ENCODE results near the gene EHBP1.
"Not testable (repeated sequence)": the region's sequence is repeated elsewhere in the genome, so short reads cannot be mapped to it uniquely, and the experiment has no call there.

Gene EHBP1

GRCh38 chr2:62743506-62743905, 38.0 kb downstream of the EHBP1 start:
- H3K4me3 ChIP-seq (ENCODE audit: insufficient read depth, low read depth, low read length, poor library complexity, severe bottlenecking), result no peak overlapping the region
- no peaks in the 10 kb centered on the region for H3K9me3 ChIP-seq (ENCODE audit: control insufficient read depth, low read length)
- H3K27ac ChIP-seq (ENCODE audit: insufficient read depth, low read length, poor library complexity, severe bottlenecking), result no peak overlapping the region
- H3K36me3 ChIP-seq (ENCODE audit: control insufficient read depth, insufficient read depth, low read length), result no peaks in the 10 kb centered on the region
- H3K27me3 ChIP-seq (replicated peaks; ENCODE audit: control insufficient read depth, insufficient read depth, low read length, poor library complexity, severe bottlenecking), result no peaks in the 10 kb centered on the region
- DNase-seq, result no peak
- H3K4me1 ChIP-seq (ENCODE audit: control insufficient read depth, insufficient read depth, low read length, poor library complexity, severe bottlenecking), result no peaks in the 10 kb centered on the region

GRCh38 chr2:62744603-62745002, 39.1 kb downstream of the EHBP1 start:
- H3K4me3 ChIP-seq (ENCODE audit: insufficient read depth, low read depth, low read length, poor library complexity, severe bottlenecking), result no peak overlapping the region
- DNase-seq, result no peak
- H3K27me3 ChIP-seq (replicated peaks; ENCODE audit: control insufficient read depth, insufficient read depth, low read length, poor library complexity, severe bottlenecking), result no peaks in the 10 kb centered on the region
- no peaks in the 10 kb centered on the region for H3K4me1 ChIP-seq (ENCODE audit: control insufficient read depth, insufficient read depth, low read length, poor library complexity, severe bottlenecking)
- no peaks in the 10 kb centered on the region for H3K36me3 ChIP-seq (ENCODE audit: control insufficient read depth, insufficient read depth, low read length)
- H3K27ac ChIP-seq (ENCODE audit: insufficient read depth, low read length, poor library complexity, severe bottlenecking), result no peak overlapping the region
- no peaks in the 10 kb centered on the region for H3K9me3 ChIP-seq (ENCODE audit: control insufficient read depth, low read length)

DNA sequence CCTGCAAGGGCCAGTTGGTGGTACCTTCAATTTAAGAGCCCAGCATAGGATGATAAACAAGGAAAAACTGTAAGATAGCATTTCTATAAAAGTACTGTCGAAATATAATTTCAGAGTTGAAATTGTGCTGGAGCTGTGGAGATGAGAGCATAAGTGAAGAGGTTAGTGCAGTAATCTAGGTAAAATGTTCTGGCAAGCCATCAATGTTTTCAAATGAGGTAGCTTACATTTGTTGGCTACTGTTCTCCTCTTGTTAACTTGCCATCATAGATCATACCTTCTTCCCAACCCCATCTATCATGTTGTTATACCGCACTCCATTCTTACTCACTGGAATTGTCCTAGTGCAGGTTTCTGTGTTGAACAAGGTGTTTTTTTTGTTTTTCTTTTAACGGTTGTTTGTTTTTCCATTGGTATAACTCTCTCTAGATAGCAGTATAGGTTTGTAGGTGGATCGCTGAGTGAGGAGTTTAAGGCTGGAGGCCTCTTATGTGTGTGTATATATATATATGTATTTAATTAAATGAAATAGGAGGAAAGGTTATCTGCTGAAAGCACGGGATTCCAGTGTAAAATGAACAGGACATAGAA, 40.5 kb downstream of the EHBP1 start:
- H3K9me3 ChIP-seq (ENCODE audit: control insufficient read depth, low read length), result no peaks in the 10 kb centered on the region
- no peak overlapping the region for H3K4me3 ChIP-seq (ENCODE audit: insufficient read depth, low read depth, low read length, poor library complexity, severe bottlenecking)
- no peaks in the 10 kb centered on the region for H3K27me3 ChIP-seq (replicated peaks; ENCODE audit: control insufficient read depth, insufficient read depth, low read length, poor library complexity, severe bottlenecking)
- no peak overlapping the region for H3K27ac ChIP-seq (ENCODE audit: insufficient read depth, low read length, poor library complexity, severe bottlenecking)
- H3K4me1 ChIP-seq (ENCODE audit: control insufficient read depth, insufficient read depth, low read length, poor library complexity, severe bottlenecking), result no peaks in the 10 kb centered on the region
- H3K36me3 ChIP-seq (ENCODE audit: control insufficient read depth, insufficient read depth, low read length), result no peaks in the 10 kb centered on the region
- no peak for DNase-seq

- no peak for DNase-seq
- Histone ChIP-seq H3K4me1 (ENCODE audit: control insufficient read depth, insufficient read depth, low read length, poor library complexity, severe bottlenecking) (no peaks in the 10 kb centered on the region), H3K9me3 (ENCODE audit: control insufficient read depth, low read length) (no peaks in the 10 kb centered on the region), H3K27me3 (replicated peaks; ENCODE audit: control insufficient read depth, insufficient read depth, low read length, poor library complexity, severe bottlenecking) (no peaks in the 10 kb centered on the region), H3K27ac (ENCODE audit: insufficient read depth, low read length, poor library complexity, severe bottlenecking) (no peak overlapping the region), H3K36me3 (ENCODE audit: control insufficient read depth, insufficient read depth, low read length) (no peaks in the 10 kb centered on the region), H3K4me3 (ENCODE audit: insufficient read depth, low read depth, low read length, poor library complexity, severe bottlenecking) (no peak overlapping the region)
These were observed 41.7 kb downstream of the EHBP1 start for GRCh38 chr2:62747169-62747568.

DNA sequence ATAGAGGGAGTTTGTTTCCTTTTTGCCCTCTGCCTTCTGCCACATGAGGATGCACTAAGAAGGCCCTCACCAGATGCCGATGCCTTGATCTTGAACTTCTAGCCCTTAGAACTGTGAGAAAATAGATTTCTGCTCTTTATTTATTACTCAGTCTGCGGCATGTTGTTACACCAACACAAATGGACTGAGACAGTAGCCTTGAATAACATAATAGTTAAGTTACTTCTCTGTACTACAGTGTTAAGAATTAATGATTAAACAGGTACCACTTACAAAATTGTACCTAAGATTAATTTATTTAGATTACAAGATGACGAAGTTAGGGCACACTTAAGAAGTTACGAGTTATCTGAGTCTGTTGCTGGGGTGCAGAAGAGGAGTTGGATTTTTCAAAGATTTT, 42.4 kb downstream of the EHBP1 start:
- H3K4me1 ChIP-seq (ENCODE audit: control insufficient read depth, insufficient read depth, low read length, poor library complexity, severe bottlenecking), result no peaks in the 10 kb centered on the region
- H3K27me3 ChIP-seq (replicated peaks; ENCODE audit: control insufficient read depth, insufficient read depth, low read length, poor library complexity, severe bottlenecking), result no peaks in the 10 kb centered on the region
- H3K4me3 ChIP-seq (ENCODE audit: insufficient read depth, low read depth, low read length, poor library complexity, severe bottlenecking), result no peak overlapping the region
- H3K9me3 ChIP-seq (ENCODE audit: control insufficient read depth, low read length), result no peaks in the 10 kb centered on the region
- no peak for DNase-seq
- H3K27ac ChIP-seq (ENCODE audit: insufficient read depth, low read length, poor library complexity, severe bottlenecking), result no peak overlapping the region
- no peaks in the 10 kb centered on the region for H3K36me3 ChIP-seq (ENCODE audit: control insufficient read depth, insufficient read depth, low read length)

- not testable (repeated sequence) for H3K4me1 ChIP-seq (ENCODE audit: control insufficient read depth, insufficient read depth, low read length, poor library complexity, severe bottlenecking)
These were observed 43.6 kb downstream of the EHBP1 start for GRCh38 chr2:62749111-62749510.

GRCh38 chr2:62757029-62757428, 51.5 kb downstream of the EHBP1 start:
- H3K27ac ChIP-seq (ENCODE audit: insufficient read depth, low read length, poor library complexity, severe bottlenecking), result no peak overlapping the region
- H3K36me3 ChIP-seq (ENCODE audit: control insufficient read depth, insufficient read depth, low read length), result no peaks in the 10 kb centered on the region
- H3K4me1 ChIP-seq (ENCODE audit: control insufficient read depth, insufficient read depth, low read length, poor library complexity, severe bottlenecking), result no peaks in the 10 kb centered on the region
- H3K9me3 ChIP-seq (ENCODE audit: control insufficient read depth, low read length), result no peaks in the 10 kb centered on the region
- no peaks in the 10 kb centered on the region for H3K27me3 ChIP-seq (replicated peaks; ENCODE audit: control insufficient read depth, insufficient read depth, low read length, poor library complexity, severe bottlenecking)
- no peak overlapping the region for H3K4me3 ChIP-seq (ENCODE audit: insufficient read depth, low read depth, low read length, poor library complexity, severe bottlenecking)
- no peak for DNase-seq

More at GRCh38 chr2:62749111-62749510, 43.6 kb downstream of the EHBP1 start:
- not testable (repeated sequence) for H3K27ac ChIP-seq (ENCODE audit: insufficient read depth, low read length, poor library complexity, severe bottlenecking); H3K27me3 ChIP-seq (replicated peaks; ENCODE audit: control insufficient read depth, insufficient read depth, low read length, poor library complexity, severe bottlenecking); H3K4me3 ChIP-seq (ENCODE audit: insufficient read depth, low read depth, low read length, poor library complexity, severe bottlenecking); H3K36me3 ChIP-seq (ENCODE audit: control insufficient read depth, insufficient read depth, low read length); H3K9me3 ChIP-seq (ENCODE audit: control insufficient read depth, low read length); DNase-seq

GRCh38 chr2:62760026-62760425, 54.5 kb downstream of the EHBP1 start:
- H3K27ac ChIP-seq (ENCODE audit: insufficient read depth, low read length, poor library complexity, severe bottlenecking), result no peak overlapping the region

DNA sequence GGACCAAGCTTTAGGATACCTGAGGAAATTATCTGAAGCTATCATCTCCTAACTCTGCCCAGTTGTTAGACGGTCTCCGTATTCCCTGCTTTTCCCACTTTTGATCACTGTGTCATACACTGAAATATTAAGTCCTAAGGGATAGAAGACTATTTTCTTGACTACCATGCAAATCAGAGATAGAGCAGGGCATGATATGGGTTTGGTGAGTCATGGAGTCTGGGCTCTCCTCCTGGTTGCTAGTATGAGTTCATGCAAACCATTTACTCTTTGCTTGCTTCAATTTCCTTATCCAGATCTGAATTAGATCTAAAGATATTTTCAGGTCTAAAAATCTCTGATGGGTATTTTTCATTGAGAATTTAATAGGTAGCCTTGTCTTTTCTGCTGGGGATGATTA, 55.0 kb downstream of the EHBP1 start:
- H3K27me3 ChIP-seq (replicated peaks; ENCODE audit: control insufficient read depth, insufficient read depth, low read length, poor library complexity, severe bottlenecking), result no peaks in the 10 kb centered on the region
- H3K4me3 ChIP-seq (ENCODE audit: insufficient read depth, low read depth, low read length, poor library complexity, severe bottlenecking), result no peak overlapping the region
- no peak overlapping the region for H3K27ac ChIP-seq (ENCODE audit: insufficient read depth, low read length, poor library complexity, severe bottlenecking)
- H3K36me3 ChIP-seq (ENCODE audit: control insufficient read depth, insufficient read depth, low read length), result no peaks in the 10 kb centered on the region
- no peaks in the 10 kb centered on the region for H3K9me3 ChIP-seq (ENCODE audit: control insufficient read depth, low read length)
- no peak for DNase-seq
- H3K4me1 ChIP-seq (ENCODE audit: control insufficient read depth, insufficient read depth, low read length, poor library complexity, severe bottlenecking), result no peaks in the 10 kb centered on the region

More at GRCh38 chr2:62760026-62760425, 54.5 kb downstream of the EHBP1 start:
- DNase-seq, result no peak
- Histone ChIP-seq H3K4me3 (ENCODE audit: insufficient read depth, low read depth, low read length, poor library complexity, severe bottlenecking) (no peak overlapping the region), H3K27me3 (replicated peaks; ENCODE audit: control insufficient read depth, insufficient read depth, low read length, poor library complexity, severe bottlenecking) (no peaks in the 10 kb centered on the region), H3K4me1 (ENCODE audit: control insufficient read depth, insufficient read depth, low read length, poor library complexity, severe bottlenecking) (no peaks in the 10 kb centered on the region), H3K9me3 (ENCODE audit: control insufficient read depth, low read length) (no peaks in the 10 kb centered on the region), H3K36me3 (ENCODE audit: control insufficient read depth, insufficient read depth, low read length) (no peaks in the 10 kb centered on the region)

DNA sequence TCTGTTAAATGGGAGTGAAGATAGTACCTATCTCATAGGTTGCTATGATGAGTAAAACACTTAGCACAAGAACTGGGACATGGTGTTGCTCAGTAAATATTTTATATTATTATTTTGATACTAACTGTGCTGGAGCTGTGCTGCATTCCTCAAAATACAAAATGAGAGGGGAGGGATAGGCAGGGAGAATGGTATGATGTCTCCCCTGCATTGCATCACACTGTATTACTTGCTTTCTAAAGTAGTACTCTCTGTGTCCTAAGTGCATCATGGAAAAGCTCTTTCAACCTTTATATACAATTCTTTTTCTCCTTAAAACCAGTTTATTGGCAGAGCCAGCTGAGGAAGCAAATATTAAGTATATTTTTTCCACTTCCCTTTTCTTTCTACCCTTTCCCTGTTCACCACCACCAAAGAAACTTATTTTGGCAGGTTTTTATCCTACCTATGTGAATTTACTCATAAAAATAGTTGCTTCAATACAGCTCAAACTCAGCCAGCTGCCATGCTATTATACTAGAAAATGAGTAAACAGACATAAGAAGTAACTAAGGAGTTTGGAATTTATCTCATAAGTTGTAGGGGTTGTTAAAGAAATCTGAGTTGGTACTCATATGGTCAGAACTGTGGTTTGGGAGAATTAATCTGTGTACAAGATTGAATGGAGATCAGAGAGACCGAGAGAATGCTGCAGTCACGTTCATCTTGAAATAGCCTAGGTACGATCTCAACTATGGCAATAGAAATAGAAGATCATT, 60.3 kb downstream of the EHBP1 start:
- DNase-seq, result no peak
- H3K27ac ChIP-seq (ENCODE audit: insufficient read depth, low read length, poor library complexity, severe bottlenecking), result no peak overlapping the region
- H3K36me3 ChIP-seq (ENCODE audit: control insufficient read depth, insufficient read depth, low read length), result no peaks in the 10 kb centered on the region
- H3K27me3 ChIP-seq (replicated peaks; ENCODE audit: control insufficient read depth, insufficient read depth, low read length, poor library complexity, severe bottlenecking), result no peaks in the 10 kb centered on the region
- no peaks in the 10 kb centered on the region for H3K9me3 ChIP-seq (ENCODE audit: control insufficient read depth, low read length)
- H3K4me3 ChIP-seq (ENCODE audit: insufficient read depth, low read depth, low read length, poor library complexity, severe bottlenecking), result no peak overlapping the region
- H3K4me1 ChIP-seq (ENCODE audit: control insufficient read depth, insufficient read depth, low read length, poor library complexity, severe bottlenecking), result no peaks in the 10 kb centered on the region

All from effector memory CD4-positive, alpha-beta T cell (primary cell).